PC-9 (cell line): ENCODE results near the gene SLCO4A1. TPM values are rescaled to one million over a fixed set of nuclear protein-coding genes. Genes with fewer than 3 reads are reported as not detected.

ENCODE experiments used
- BruUV-seq: library from RNA; stranded (reverse); fragments of 400-500 nt; replicated peaks from 2 replicates; lab custom pipeline; 2021; lab: Mats Ljungman, UMichigan
- CTCF ChIA-PET: fragments of 300-600 bp; sonication (Branson Sonifier 250); formaldehyde crosslinking; loops from one replicate; lab custom pipeline; 2022; ENCODE audit warnings: antibody characterized with exemption; lab: Charles Lee
- POLR2A ChIA-PET: fragments of 300-600 bp; sonication (Branson Sonifier 250); formaldehyde crosslinking; loops from one replicate; lab custom pipeline; 2022; ENCODE audit warnings: antibody characterized with exemption; ENCODE audit not compliant: unreplicated experiment; lab: Charles Lee
- DNase-seq, 2 experiments: peaks; one replicate each; pipeline versions ENCODE4 v3.0.0 to v3.0.0-alpha.2; 2015 to 2022; ENCODE audit warnings: mixed read lengths in 1 of 2
- H2AFZ ChIP-seq: fragments of 200-600 bp; sonication (generic); 2 replicates; pipeline ENCODE4 v1.8.1; 2017; ENCODE audit warnings: antibody characterized with exemption
- H3F3A ChIP-seq: fragments of 200-600 bp; sonication (generic); 2 replicates; pipeline ENCODE4 v1.8.1; 2017; ENCODE audit warnings: antibody characterized with exemption, mild to moderate bottlenecking, low read depth; ENCODE audit not compliant: insufficient read depth
- H3K27ac ChIP-seq: fragments of 200-600 bp; sonication (generic); 2 replicates; pipeline ENCODE4 v1.6.1; 2016; ENCODE audit warnings: mixed run types
- H3K27me3 ChIP-seq: fragments of 200-600 bp; sonication (generic); 2 replicates; pipeline ENCODE4 v1.6.1; 2016; ENCODE audit warnings: low read depth, mixed run types; ENCODE audit not compliant: insufficient read depth
- H3K36me3 ChIP-seq: fragments of 200-600 bp; sonication (generic); 2 replicates; pipeline ENCODE4 v1.6.1; 2016; ENCODE audit warnings: low read depth, mixed run types
- H3K4me1 ChIP-seq: fragments of 200-600 bp; sonication (generic); replicated peaks from 2 replicates; pipeline ENCODE4 v1.6.1; 2016; ENCODE audit warnings: mixed run types; ENCODE audit not compliant: insufficient read depth
- H3K4me2 ChIP-seq: fragments of 200-600 bp; sonication (generic); 2 replicates; pipeline ENCODE4 v1.6.1; 2017; ENCODE audit warnings: mixed run types
- H3K4me3 ChIP-seq: fragments of 200-600 bp; sonication (generic); 2 replicates; pipeline ENCODE4 v1.6.1; 2016; ENCODE audit warnings: mixed run types
- H3K79me2 ChIP-seq: fragments of 200-600 bp; sonication (generic); 2 replicates; pipeline ENCODE4 v1.6.1; 2017; ENCODE audit warnings: low read depth, mixed run types
- H3K9me2 ChIP-seq: fragments of 200-600 bp; sonication (generic); 2 replicates; pipeline ENCODE4 v1.8.1; 2017; ENCODE audit warnings: mild to moderate bottlenecking; ENCODE audit not compliant: insufficient read depth
- H3K9me3 ChIP-seq: fragments of 200-600 bp; sonication (generic); 2 replicates; pipeline ENCODE4 v1.8.1; 2016; ENCODE audit warnings: low read depth; ENCODE audit not compliant: insufficient read depth
- H4K20me1 ChIP-seq: fragments of 200-600 bp; sonication (generic); 2 replicates; pipeline ENCODE4 v1.8.1; 2017; ENCODE audit not compliant: insufficient read depth
- CTCF ChIP-seq: fragments of 200-600 bp; sonication (generic); conservative IDR thresholded peaks from 2 replicates; pipeline ENCODE4 v1.6.1; 2017; ENCODE audit warnings: mixed run types, antibody characterized with exemption, mild to moderate bottlenecking, moderate library complexity
- EZH2 ChIP-seq: fragments of 200-600 bp; sonication (generic); IDR thresholded peaks from 2 replicates; pipeline ENCODE4 v1.8.0; 2017; ENCODE audit warnings: antibody characterized with exemption, low read depth
- intact Hi-C: fragments of 100-400 bp; cut with micrococcal nuclease; formaldehyde crosslinking; loops from one replicate; pipeline ENCODE4 v1.10.0; 2022; ENCODE audit not compliant: unreplicated experiment
- total RNA-seq: library from RNA; stranded (reverse); gene quantifications from 2 replicates; pipeline ENCODE4 v1.2.3, GENCODE V29; 2021

The SLCO4A1 gene
- total RNA-seq, 1 experiment from 2014 or later = 19.3 TPM

- H3F3A ChIP-seq = no peaks in the 10 kb centered on the region
- TF ChIP-seq EZH2 (no peak), CTCF (no peak)
- no peaks in the 10 kb centered on the region for H3K79me2 ChIP-seq
- intact Hi-C loops = no loop called here
- H3K9me2 ChIP-seq = no peaks in the 10 kb centered on the region
- no peak overlapping the region for H2AFZ ChIP-seq
- peaks cover 3% of the 10 kb centered on the region; the same call in 1 of the 2 replicates for H3K4me1 ChIP-seq
- H3K4me3 ChIP-seq = no peak overlapping the region
- H3K4me2 ChIP-seq = no peak overlapping the region
- no peak overlapping the region for H3K27ac ChIP-seq
- no peaks in the 10 kb centered on the region for H3K9me3 ChIP-seq
- CTCF ChIA-PET = interaction anchor here (0.6 kb wide), 1 partner anchor 229 kb away, joined by 3 read pairs; no protein-coding TSS in a partner anchor
- no TSS peak for BruUV-seq
- H3K27me3 ChIP-seq = peaks cover 24% of the 10 kb centered on the region
- no peak for DNase-seq
- H3K36me3 ChIP-seq = no peaks in the 10 kb centered on the region
- POLR2A ChIA-PET = no interaction called here
- H4K20me1 ChIP-seq = no peaks in the 10 kb centered on the region
These were observed 30.5 kb upstream of the SLCO4A1 start for GRCh38 chr20:62611819-62612218.

DNA sequence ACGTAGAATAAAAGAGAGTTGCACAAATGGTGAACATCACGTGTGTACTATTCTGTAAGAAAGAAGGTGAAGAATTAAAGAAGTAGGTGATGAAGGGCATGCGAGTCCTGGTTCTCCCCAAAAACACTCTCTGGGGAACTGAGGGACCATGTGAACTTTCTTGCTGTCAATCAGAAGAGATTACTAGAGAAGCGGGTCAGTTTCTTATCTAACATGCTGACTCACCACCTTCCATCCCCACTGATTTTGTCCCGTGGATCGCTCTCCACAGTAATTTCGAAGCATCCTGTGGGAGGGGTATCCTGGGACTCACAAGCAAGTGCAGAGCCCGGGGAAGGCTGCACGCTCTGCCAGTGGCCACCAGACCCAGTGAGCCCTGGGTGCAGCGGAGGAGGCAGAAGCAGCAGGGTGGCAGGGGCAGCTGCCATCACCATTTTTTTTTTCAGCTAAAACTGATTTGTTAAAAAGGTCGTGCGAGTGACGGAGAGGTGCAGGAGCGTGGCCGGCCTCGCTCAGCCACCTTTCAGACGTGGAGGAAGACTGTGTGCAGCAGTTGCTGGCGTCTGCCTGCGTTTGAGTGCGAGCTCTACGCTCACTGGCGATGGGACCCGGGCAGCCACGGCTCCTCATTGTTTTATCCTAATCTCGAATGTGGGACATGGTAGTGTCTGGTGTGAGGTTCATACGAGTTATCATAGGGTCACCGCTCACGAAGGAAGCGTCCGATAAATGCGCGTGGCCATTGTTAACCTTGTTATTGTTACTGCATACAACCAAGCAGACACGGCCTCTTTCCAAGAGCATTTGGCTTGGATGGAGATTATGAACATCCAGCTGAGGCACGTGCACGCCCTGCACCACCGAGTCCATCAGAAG lies 28.0 kb upstream of the SLCO4A1 start:
- H3K9me2 ChIP-seq = no peaks in the 10 kb centered on the region
- no peaks in the 10 kb centered on the region for H4K20me1 ChIP-seq
- TF ChIP-seq EZH2 (no peak), CTCF (no peak)
- POLR2A ChIA-PET = no interaction called here
- peaks cover 28% of the 10 kb centered on the region for H3K4me1 ChIP-seq
- peaks cover 15% of the 10 kb centered on the region for H3K27me3 ChIP-seq
- H3K36me3 ChIP-seq = no peaks in the 10 kb centered on the region
- H3K9me3 ChIP-seq = no peaks in the 10 kb centered on the region
- CTCF ChIA-PET = no interaction called here
- no peak overlapping the region for H3K4me3 ChIP-seq
- no peak overlapping the region for H2AFZ ChIP-seq
- no peak overlapping the region for H3K4me2 ChIP-seq
- intact Hi-C loops = no loop called here
- H3F3A ChIP-seq = peaks cover 24% of the 10 kb centered on the region
- H3K79me2 ChIP-seq = no peaks in the 10 kb centered on the region
- no peak overlapping the region for H3K27ac ChIP-seq
- no TSS peak for BruUV-seq
- no peak for DNase-seq

DNA sequence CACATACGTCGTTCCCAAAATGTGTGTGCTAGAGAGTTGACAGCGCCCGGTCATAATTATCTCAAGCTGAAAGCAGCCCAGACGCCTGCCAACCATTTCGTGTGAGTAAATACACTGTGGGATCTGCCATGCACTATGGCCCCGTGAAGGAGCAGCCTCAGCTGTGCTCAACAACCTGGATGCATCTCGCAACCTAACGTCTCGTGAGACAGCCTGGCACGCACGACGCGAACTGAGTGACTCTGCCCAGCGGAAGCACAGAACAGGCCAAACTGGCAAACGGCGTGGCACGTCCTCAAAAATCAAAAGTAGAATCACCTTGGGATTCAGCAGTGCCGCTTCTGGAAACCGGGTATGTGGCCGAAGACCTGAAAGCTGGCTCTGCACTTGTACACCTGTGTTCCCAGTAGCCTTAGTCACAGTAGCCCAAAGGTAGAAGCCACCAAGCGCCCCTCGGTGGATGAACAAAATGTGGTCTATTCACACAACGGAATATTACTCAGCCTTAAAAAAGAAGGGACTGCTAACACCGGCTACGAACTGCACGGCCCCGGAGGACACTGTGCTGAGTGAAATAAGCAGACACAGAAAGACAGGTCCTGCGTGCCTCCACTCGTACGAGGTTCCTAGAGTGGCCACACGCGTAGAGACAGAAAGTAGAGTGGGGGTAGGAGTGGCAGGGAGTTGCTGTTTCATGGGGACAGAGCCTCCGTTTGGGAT lies 27.2 kb upstream of the SLCO4A1 start:
- BruUV-seq = no TSS peak
- H3K4me2 ChIP-seq = no peak overlapping the region
- H3K27me3 ChIP-seq = peaks cover 12% of the 10 kb centered on the region
- POLR2A ChIA-PET = no interaction called here
- no peaks in the 10 kb centered on the region for H3K9me3 ChIP-seq
- no peak for TF ChIP-seq CTCF
- TF ChIP-seq EZH2 = no peak
- intact Hi-C loops = no loop called here
- peaks cover 30% of the 10 kb centered on the region for H3F3A ChIP-seq
- CTCF ChIA-PET = no interaction called here
- DNase-seq = no peak
- H4K20me1 ChIP-seq = no peaks in the 10 kb centered on the region
- no peak overlapping the region for H3K4me3 ChIP-seq
- H3K79me2 ChIP-seq = peaks cover 4% of the 10 kb centered on the region
- H3K27ac ChIP-seq = no peak overlapping the region
- no peak overlapping the region for H2AFZ ChIP-seq
- H3K4me1 ChIP-seq = peaks cover 36% of the 10 kb centered on the region
- no peaks in the 10 kb centered on the region for H3K9me2 ChIP-seq
- no peaks in the 10 kb centered on the region for H3K36me3 ChIP-seq
